HepG2 (cell line): ENCODE measurements around the gene LITAFD. TPM values are rescaled to one million over a fixed set of nuclear protein-coding genes. Genes with fewer than 3 reads are reported as not detected.
A peak's percentile ranks its signal among the peaks of the same experiment; 100 is the strongest.

ENCODE experiments used
- CHD4 ChIP-seq: fragments of 200-600 bp; sonication (generic); IDR thresholded peaks from 2 replicates; pipeline ENCODE4 v1.7.0; 2017; ENCODE audit warnings: mild to moderate bottlenecking, low read length, borderline replicate concordance
- FLYWCH1 ChIP-seq: sonication (generic); formaldehyde crosslinking; IDR thresholded peaks from 2 replicates; pipeline ENCODE4 v1.8.1; 2023; ENCODE audit warnings: mild to moderate bottlenecking, missing genetic modification reagents
- ISL2 ChIP-seq: sonication (generic); formaldehyde crosslinking; IDR thresholded peaks from 2 replicates; pipeline ENCODE4 v1.5.0; 2020; ENCODE audit warnings: missing genetic modification reagents
- NFE2 ChIP-seq: sonication (generic); formaldehyde crosslinking; IDR thresholded peaks from 2 replicates; pipeline ENCODE4 v1.4.0; 2020; ENCODE audit warnings: missing genetic modification reagents
- NONO ChIP-seq, 2 experiments: fragments of 450-650 bp in 1 of 2; sonication (generic) in 1 of 2; formaldehyde crosslinking in 1 of 2; IDR thresholded peaks in 1 of 2; conservative IDR thresholded peaks in 1 of 2; 2 replicates each; pipeline versions ENCODE4 v1.6.1 to v1.8.0; 2017 to 2022; ENCODE audit warnings: mild to moderate bottlenecking in 1 of 2, missing genetic modification reagents in 1 of 2, moderate library complexity in 1 of 2
- REPIN1 ChIP-seq: sonication (generic); formaldehyde crosslinking; IDR thresholded peaks from 2 replicates; pipeline ENCODE4 v1.8.0; 2022; ENCODE audit warnings: missing genetic modification reagents, low read depth, mild to moderate bottlenecking, borderline replicate concordance
- ZNF160 ChIP-seq: sonication (generic); formaldehyde crosslinking; IDR thresholded peaks from 2 replicates; pipeline ENCODE4 v1.8.0; 2022; ENCODE audit warnings: mild to moderate bottlenecking, inconsistent platforms, missing genetic modification reagents
- ZNF230 ChIP-seq: sonication (generic); formaldehyde crosslinking; IDR thresholded peaks from 2 replicates; pipeline ENCODE4 v1.4.0; 2020; ENCODE audit warnings: mild to moderate bottlenecking, missing genetic modification reagents
- ZNF235 ChIP-seq: sonication (generic); formaldehyde crosslinking; IDR thresholded peaks from 2 replicates; pipeline ENCODE4 v1.8.1; 2023; ENCODE audit warnings: mild to moderate bottlenecking, missing genetic modification reagents, borderline replicate concordance
- ZNF350 ChIP-seq: sonication (generic); formaldehyde crosslinking; IDR thresholded peaks from 2 replicates; pipeline ENCODE4 v1.4.0; 2020; ENCODE audit warnings: mild to moderate bottlenecking, low read depth, missing genetic modification reagents, borderline replicate concordance
- ZNF44 ChIP-seq: sonication (generic); formaldehyde crosslinking; IDR thresholded peaks from 2 replicates; pipeline ENCODE4 v1.5.1; 2020; ENCODE audit warnings: mild to moderate bottlenecking, missing genetic modification reagents
- ZNF776 ChIP-seq: sonication (generic); formaldehyde crosslinking; IDR thresholded peaks from 2 replicates; pipeline ENCODE4 v1.4.0; 2020; ENCODE audit warnings: mild to moderate bottlenecking, missing genetic modification reagents
- polyA plus RNA-seq, 8 experiments: library from polyadenylated mRNA; depleted of rRNA in 3 of 8; stranded (reverse) in 7 of 8; unstranded in 1 of 8; fragments of >200 nt; fragmentation: Illumina TruSeq in 4 of 8; extraction: Trizol in 4 of 8; gene quantifications; 2 replicates each; pipeline versions ENCODE4 v1.2.1 to v1.2.3, GENCODE V29; 2011 to 2016; ENCODE audit warnings: low read depth in 4 of 8, missing spikeins in 1 of 8, mixed read lengths in 1 of 8; ENCODE audit not compliant: insufficient read depth in 1 of 8
- total RNA-seq, 5 experiments: library from RNA; depleted of rRNA; stranded (reverse); fragments of >200 nt; fragmentation: Illumina TruSeq; extraction: Trizol; gene quantifications; 2 replicates each; pipeline ENCODE4 v1.2.3, GENCODE V29; 2016; ENCODE audit warnings: low read depth in 1 of 5
- TF ChIP-seq, protein P1 (sequence below): sonication (generic); formaldehyde crosslinking; IDR thresholded peaks from 2 replicates; pipeline ENCODE4 v1.5.0; 2020; ENCODE audit warnings: mild to moderate bottlenecking, low read depth, missing genetic modification reagents, borderline replicate concordance
- TF ChIP-seq, protein P2 (sequence below): sonication (generic); formaldehyde crosslinking; IDR thresholded peaks from 2 replicates; pipeline ENCODE4 v1.5.1; 2020; ENCODE audit warnings: mild to moderate bottlenecking, missing genetic modification reagents, borderline replicate concordance
- TF ChIP-seq, protein P3 (sequence below): sonication (generic); formaldehyde crosslinking; IDR thresholded peaks from 2 replicates; pipeline ENCODE4 v1.5.0; 2020; ENCODE audit warnings: mild to moderate bottlenecking, missing genetic modification reagents
- TF ChIP-seq, protein P4 (sequence below): sonication (generic); formaldehyde crosslinking; IDR thresholded peaks from 2 replicates; pipeline ENCODE4 v1.4.0; 2020; ENCODE audit warnings: missing genetic modification reagents
- TF ChIP-seq, protein P5 (sequence below): sonication (generic); formaldehyde crosslinking; IDR thresholded peaks from 2 replicates; pipeline ENCODE4 v1.8.0; 2022; ENCODE audit warnings: mild to moderate bottlenecking, missing genetic modification reagents; ENCODE audit not compliant: insufficient replicate concordance
- TF ChIP-seq, protein P6 (sequence below): IDR thresholded peaks from 2 replicates; pipeline ENCODE4 v1.6.1; 2012; ENCODE audit warnings: inconsistent platforms
- TF ChIP-seq, protein P7 (sequence below): sonication (generic); formaldehyde crosslinking; IDR thresholded peaks from 2 replicates; pipeline ENCODE4 v1.4.0; 2020; ENCODE audit warnings: mild to moderate bottlenecking, missing genetic modification reagents

The LITAFD gene
- total and polyA plus RNA-seq, 2 of the 13 experiments (the other 11 are each of a cell fraction or from before 2014, with no cell fraction given), result not detected

DNA sequence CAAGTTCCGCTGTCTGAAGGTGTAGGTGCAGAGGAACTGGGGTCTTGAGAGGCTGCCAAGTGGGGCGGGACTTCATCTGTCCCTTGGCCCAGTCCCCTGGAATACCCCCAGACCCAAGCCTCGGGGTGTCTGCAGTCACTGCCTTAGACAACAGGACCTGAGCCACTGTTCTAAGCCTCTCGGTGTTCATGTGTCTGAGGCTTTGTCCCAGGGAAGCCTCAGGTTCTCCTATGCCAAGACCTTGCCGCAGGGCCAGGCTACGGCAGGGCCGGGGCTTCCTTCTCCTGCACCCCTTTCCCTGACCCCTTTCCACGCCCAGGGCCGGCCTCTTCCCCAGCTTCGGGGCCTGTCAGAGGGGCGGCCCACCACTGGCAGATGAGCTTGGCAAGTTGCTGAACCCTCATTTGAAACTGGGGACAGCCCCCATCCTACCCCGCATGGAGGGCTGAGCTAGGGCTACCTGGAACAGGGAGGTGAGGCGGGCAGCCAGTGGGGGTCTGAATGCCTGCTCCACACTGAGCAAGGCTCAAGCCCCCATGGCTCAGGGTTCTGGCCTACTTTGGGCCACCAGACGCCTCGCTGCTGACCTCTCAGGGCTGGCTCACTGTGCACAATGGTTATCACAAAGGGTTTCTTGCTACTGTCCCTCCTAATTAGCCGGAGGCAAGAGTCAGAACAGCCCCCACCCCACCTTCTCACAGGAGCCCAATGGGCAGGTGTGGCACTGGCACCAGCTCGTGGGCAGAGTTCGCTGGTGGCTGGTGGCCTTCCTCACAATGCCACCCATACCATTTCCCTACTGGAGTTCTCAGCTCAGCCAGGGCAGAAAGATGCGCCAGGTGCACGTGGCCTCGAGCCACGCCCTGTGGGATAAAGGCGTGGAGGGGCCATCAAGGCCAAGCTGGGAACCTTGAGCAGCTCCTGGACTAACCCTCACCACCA, 7.1 kb downstream of the LITAFD start (continued):
- TF ChIP-seq, protein P1, sequence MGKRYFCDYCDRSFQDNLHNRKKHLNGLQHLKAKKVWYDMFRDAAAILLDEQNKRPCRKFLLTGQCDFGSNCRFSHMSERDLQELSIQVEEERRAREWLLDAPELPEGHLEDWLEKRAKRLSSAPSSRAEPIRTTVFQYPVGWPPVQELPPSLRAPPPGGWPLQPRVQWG (CRISPR knock-in tag), result no peak
- TF ChIP-seq ZNF235, result 0 out of 2 replicates have a peak, but pooled peaks have one; percentile 58
- TF ChIP-seq NONO (IDR thresholded peaks at IDR 0.05), result no peak
- TF ChIP-seq NONO (CRISPR knock-in tag; conservative IDR thresholded peaks at IDR 0.05), result peak; percentile 53; the same call in 1 of the 2 replicates
- no peak for TF ChIP-seq ZNF350 (CRISPR knock-in tag)
- TF ChIP-seq NFE2 (CRISPR knock-in tag), result no peak
- TF ChIP-seq, protein P2, sequence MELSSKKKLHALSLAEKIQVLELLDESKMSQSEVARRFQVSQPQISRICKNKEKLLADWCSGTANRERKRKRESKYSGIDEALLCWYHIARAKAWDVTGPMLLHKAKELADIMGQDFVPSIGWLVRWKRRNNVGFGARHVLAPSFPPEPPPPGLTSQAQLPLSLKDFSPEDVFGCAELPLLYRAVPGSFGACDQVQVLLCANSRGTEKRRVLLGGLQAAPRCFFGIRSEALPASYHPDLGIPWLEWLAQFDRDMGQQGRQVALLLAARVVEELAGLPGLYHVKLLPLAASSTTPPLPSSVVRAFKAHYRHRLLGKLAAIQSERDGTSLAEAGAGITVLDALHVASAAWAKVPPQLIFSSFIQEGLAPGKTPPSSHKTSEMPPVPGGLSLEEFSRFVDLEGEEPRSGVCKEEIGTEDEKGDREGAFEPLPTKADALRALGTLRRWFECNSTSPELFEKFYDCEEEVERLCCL, result no peak
- TF ChIP-seq ZNF160 (CRISPR knock-in tag), result 0 out of 2 replicates have a peak, but pooled peaks have one; percentile 30
- TF ChIP-seq, protein P3, sequence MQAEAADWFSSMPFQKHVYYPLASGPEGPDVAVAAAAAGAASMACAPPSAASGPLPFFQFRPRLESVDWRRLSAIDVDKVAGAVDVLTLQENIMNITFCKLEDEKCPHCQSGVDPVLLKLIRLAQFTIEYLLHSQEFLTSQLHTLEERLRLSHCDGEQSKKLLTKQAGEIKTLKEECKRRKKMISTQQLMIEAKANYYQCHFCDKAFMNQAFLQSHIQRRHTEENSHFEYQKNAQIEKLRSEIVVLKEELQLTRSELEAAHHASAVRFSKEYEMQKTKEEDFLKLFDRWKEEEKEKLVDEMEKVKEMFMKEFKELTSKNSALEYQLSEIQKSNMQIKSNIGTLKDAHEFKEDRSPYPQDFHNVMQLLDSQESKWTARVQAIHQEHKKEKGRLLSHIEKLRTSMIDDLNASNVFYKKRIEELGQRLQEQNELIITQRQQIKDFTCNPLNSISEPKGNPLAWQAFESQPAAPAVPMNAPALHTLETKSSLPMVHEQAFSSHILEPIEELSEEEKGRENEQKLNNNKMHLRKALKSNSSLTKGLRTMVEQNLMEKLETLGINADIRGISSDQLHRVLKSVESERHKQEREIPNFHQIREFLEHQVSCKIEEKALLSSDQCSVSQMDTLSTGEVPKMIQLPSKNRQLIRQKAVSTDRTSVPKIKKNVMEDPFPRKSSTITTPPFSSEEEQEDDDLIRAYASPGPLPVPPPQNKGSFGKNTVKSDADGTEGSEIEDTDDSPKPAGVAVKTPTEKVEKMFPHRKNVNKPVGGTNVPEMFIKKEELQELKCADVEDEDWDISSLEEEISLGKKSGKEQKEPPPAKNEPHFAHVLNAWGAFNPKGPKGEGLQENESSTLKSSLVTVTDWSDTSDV, result no peak
- TF ChIP-seq, protein P4, sequence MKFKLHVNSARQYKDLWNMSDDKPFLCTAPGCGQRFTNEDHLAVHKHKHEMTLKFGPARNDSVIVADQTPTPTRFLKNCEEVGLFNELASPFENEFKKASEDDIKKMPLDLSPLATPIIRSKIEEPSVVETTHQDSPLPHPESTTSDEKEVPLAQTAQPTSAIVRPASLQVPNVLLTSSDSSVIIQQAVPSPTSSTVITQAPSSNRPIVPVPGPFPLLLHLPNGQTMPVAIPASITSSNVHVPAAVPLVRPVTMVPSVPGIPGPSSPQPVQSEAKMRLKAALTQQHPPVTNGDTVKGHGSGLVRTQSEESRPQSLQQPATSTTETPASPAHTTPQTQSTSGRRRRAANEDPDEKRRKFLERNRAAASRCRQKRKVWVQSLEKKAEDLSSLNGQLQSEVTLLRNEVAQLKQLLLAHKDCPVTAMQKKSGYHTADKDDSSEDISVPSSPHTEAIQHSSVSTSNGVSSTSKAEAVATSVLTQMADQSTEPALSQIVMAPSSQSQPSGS, result no peak
- no peak for TF ChIP-seq REPIN1
- TF ChIP-seq FLYWCH1 (CRISPR knock-in tag), result no peak
- peak; percentile 68; the same call in 1 of the 2 replicates for TF ChIP-seq ZNF776 (CRISPR knock-in tag)
- TF ChIP-seq, protein P5, sequence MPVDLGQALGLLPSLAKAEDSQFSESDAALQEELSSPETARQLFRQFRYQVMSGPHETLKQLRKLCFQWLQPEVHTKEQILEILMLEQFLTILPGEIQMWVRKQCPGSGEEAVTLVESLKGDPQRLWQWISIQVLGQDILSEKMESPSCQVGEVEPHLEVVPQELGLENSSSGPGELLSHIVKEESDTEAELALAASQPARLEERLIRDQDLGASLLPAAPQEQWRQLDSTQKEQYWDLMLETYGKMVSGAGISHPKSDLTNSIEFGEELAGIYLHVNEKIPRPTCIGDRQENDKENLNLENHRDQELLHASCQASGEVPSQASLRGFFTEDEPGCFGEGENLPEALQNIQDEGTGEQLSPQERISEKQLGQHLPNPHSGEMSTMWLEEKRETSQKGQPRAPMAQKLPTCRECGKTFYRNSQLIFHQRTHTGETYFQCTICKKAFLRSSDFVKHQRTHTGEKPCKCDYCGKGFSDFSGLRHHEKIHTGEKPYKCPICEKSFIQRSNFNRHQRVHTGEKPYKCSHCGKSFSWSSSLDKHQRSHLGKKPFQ, result no peak
- TF ChIP-seq ZNF230, result no peak
- TF ChIP-seq ZNF44 (CRISPR knock-in tag), result no peak
- no peak for TF ChIP-seq CHD4
- no peak for TF ChIP-seq ISL2 (CRISPR knock-in tag)
- TF ChIP-seq, protein P6, sequence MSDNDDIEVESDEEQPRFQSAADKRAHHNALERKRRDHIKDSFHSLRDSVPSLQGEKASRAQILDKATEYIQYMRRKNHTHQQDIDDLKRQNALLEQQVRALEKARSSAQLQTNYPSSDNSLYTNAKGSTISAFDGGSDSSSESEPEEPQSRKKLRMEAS, result no peak
- TF ChIP-seq, protein P7, sequence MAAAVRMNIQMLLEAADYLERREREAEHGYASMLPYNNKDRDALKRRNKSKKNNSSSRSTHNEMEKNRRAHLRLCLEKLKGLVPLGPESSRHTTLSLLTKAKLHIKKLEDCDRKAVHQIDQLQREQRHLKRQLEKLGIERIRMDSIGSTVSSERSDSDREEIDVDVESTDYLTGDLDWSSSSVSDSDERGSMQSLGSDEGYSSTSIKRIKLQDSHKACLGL, result no peak
